Myocyte (in vitro differentiated cells): Measurements from ENCODE around the gene MICU1. TPM values are rescaled to one million over a fixed set of nuclear protein-coding genes. Genes with fewer than 3 reads are reported as not detected.
A peak's percentile ranks its signal among the peaks of the same experiment; 100 is the strongest.

Source experiments
- DNase-seq: peaks from one replicate; pipeline ENCODE4 v3.0.0-alpha.2; 2012; ENCODE audit warnings: low read depth
- total RNA-seq: library from RNA; depleted of rRNA; stranded (reverse); fragments of >200 nt; gene quantifications from 2 replicates; pipeline ENCODE4 v1.2.3, GENCODE V29; 2014

Gene MICU1
- total RNA-seq, 1 donor from 2014 or later = 192 TPM

GRCh38 chr10:72630144-72630543, 4.3 kb upstream of the MICU1 start:
- DNase-seq = no peak

- DNase-seq = no peak
These were observed 520 bp upstream of the MICU1 start for GRCh38 chr10:72626444-72626754.

GRCh38 chr10:72625276-72625607, 637 bp downstream of the MICU1 start:
- no peak for DNase-seq

- DNase-seq = peak; percentile 53
These were observed 3.6 kb downstream of the MICU1 start for GRCh38 chr10:72622271-72622670.

GRCh38 chr10:72616716-72617115, 9.2 kb downstream of the MICU1 start:
- no peak for DNase-seq

- DNase-seq = no peak
These were observed 9.9 kb downstream of the MICU1 start for GRCh38 chr10:72615970-72616369.

GRCh38 chr10:72612203-72612826, 13.6 kb downstream of the MICU1 start:
- DNase-seq = peak; percentile 59

GRCh38 chr10:72611783-72612182, 14.1 kb downstream of the MICU1 start:
- no peak for DNase-seq

GRCh38 chr10:72610466-72610865, 15.4 kb downstream of the MICU1 start:
- peak; percentile 20 for DNase-seq

GRCh38 chr10:72605122-72605521, 20.8 kb downstream of the MICU1 start:
- DNase-seq = no peak

- no peak for DNase-seq
These were observed 24.7 kb downstream of the MICU1 start for GRCh38 chr10:72601144-72601543.

GRCh38 chr10:72598769-72599701, 26.8 kb downstream of the MICU1 start:
- DNase-seq = no peak

- peak; percentile 38 for DNase-seq
These were observed 28.0 kb downstream of the MICU1 start for GRCh38 chr10:72597897-72598296.

GRCh38 chr10:72595436-72595835, 30.4 kb downstream of the MICU1 start:
- DNase-seq = no peak

- DNase-seq = no peak
These were observed 31.9 kb downstream of the MICU1 start for GRCh38 chr10:72593963-72594362.

GRCh38 chr10:72588266-72588665, 37.6 kb downstream of the MICU1 start:
- no peak for DNase-seq

GRCh38 chr10:72587568-72587967, 38.3 kb downstream of the MICU1 start:
- DNase-seq = no peak

- no peak for DNase-seq
These were observed 51.2 kb downstream of the MICU1 start for GRCh38 chr10:72574636-72575035.

- DNase-seq = no peak
These were observed 52.8 kb downstream of the MICU1 start for GRCh38 chr10:72573079-72573478.

GRCh38 chr10:72567889-72568640, 57.8 kb downstream of the MICU1 start:
- peak; percentile 35 for DNase-seq

- DNase-seq = peak; percentile 83
These were observed 58.5 kb downstream of the MICU1 start for GRCh38 chr10:72567421-72567820.

- DNase-seq = no peak
These were observed 61.3 kb downstream of the MICU1 start for GRCh38 chr10:72564596-72564995.
